ENCODE data around the gene DLGAP1.
"Not testable (repeated sequence)": the region's sequence is repeated elsewhere in the genome, so short reads cannot be mapped to it uniquely, and the experiment has no call there.

Gene DLGAP1

DNA sequence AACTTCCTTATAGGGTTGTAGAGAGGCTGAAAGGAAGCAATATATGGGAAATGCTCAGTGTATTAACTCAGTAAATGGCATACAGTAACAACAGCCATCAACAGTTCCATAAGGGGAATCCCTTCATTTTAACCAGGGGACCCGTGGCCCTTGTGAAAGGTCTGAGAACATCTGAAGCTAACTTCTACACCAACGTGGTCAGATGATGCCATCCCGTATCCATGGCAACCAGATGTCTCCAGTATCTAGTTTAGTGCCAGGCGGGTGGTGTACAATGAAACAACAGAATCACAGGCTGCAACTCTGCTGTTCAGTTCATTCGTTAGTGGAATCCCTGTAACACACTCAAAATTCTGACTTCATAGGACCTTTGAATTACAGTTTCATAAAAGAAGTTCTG is 842.8 kb downstream of the DLGAP1 start:
- Histone ChIP-seq H3K9me3 (ENCODE audit: control insufficient read depth in 1 of 2, low read length in 2 of 2) (no peaks in the 10 kb centered on the region), H3K4me1 (ENCODE audit: control insufficient read depth in 1 of 2, insufficient read depth in 2 of 2, low read length in 2 of 2) (peaks cover 0 to 4% of the 10 kb centered on the region in 2 donors), H3K27me3 (ENCODE audit: control insufficient read depth in 1 of 2, insufficient read depth in 2 of 2, low read length in 2 of 2) (no peaks in the 10 kb centered on the region), H3K4me3 (ENCODE audit: low read depth in 1 of 2, low read length in 2 of 2) (no peak overlapping the region), H3K9ac (ENCODE audit: low read depth in 1 of 2, low read length in 2 of 2) (no peak overlapping the region), H3K27ac (ENCODE audit: low read depth, low read length) (no peak overlapping the region), H3K36me3 (ENCODE audit: control insufficient read depth in 1 of 2, insufficient read depth in 2 of 2, low read length in 2 of 2) (no peaks in the 10 kb centered on the region)

DNA sequence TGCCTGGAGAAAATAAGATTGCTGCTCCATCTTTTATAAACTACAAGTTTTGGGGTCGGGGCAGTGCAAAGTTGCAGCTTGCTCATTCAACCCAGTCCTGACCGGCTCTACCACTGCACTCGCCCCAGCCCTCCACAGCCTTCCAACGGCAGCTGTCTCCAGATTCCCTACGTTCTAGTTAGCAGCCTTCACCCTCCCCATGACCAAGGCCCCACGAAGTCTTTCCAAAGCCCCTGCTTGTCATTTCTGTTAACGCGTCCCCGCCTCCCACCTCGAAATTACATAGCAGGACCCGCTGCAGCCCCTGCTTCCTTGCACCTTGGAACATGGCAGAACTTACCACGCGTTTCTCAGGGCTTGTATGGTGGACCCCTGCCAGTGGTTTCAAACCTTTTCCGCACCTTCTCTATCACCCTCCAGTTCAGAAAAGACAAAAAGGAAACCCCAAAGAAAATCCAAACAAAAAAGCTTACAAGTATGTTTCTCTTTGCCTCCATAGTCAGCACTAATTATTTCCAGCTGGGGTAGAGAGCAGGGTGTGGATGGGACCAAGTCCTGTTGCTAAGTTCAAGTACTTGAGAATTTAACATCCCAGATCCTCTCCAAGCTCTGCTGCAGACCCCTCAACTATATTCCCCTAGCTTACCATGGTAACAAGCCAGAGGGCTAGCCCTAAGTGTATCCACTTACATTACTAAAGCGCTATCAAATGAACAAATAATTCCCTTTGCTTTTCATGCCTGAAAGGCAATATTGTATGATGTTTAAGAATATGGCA is 843.6 kb downstream of the DLGAP1 start:
- no peaks in the 10 kb centered on the region for H3K27me3 ChIP-seq (ENCODE audit: control insufficient read depth in 1 of 2, insufficient read depth in 2 of 2, low read length in 2 of 2)
- no peaks in the 10 kb centered on the region for H3K9me3 ChIP-seq (ENCODE audit: control insufficient read depth in 1 of 2, low read length in 2 of 2)
- H3K36me3 ChIP-seq (ENCODE audit: control insufficient read depth in 1 of 2, insufficient read depth in 2 of 2, low read length in 2 of 2), result no peaks in the 10 kb centered on the region
- peaks cover 0 to 4% of the 10 kb centered on the region in 2 donors for H3K4me1 ChIP-seq (ENCODE audit: control insufficient read depth in 1 of 2, insufficient read depth in 2 of 2, low read length in 2 of 2)
- no peak overlapping the region for H3K9ac ChIP-seq (ENCODE audit: low read depth in 1 of 2, low read length in 2 of 2)
- H3K27ac ChIP-seq (ENCODE audit: low read depth, low read length), result no peak overlapping the region
- no peak overlapping the region for H3K4me3 ChIP-seq (ENCODE audit: low read depth in 1 of 2, low read length in 2 of 2)

DNA sequence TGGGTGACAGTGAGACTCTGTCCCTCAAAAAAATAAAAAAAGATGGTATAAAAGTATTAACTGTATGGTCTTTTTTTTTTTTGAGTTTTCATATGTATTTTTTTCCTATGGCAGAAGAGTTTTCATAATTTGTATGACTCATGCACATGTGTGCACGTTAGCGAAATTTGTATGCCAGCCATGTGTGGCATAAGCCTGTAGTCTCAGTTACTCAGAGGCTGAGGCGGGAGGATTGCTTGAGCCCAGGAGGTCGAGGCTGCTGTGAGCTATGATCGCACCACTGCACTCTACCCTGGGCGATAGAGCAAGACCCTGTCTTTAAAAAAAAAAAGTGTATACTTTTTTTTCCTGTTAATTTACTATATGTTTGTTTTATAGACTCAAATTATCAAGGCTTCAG is 844.3 kb downstream of the DLGAP1 start:
- H3K9ac ChIP-seq (ENCODE audit: low read depth in 1 of 2, low read length in 2 of 2), result no peak overlapping the region
- no peak overlapping the region for H3K27ac ChIP-seq (ENCODE audit: low read depth, low read length)
- peaks cover 4% of the 10 kb centered on the region in 2 donors for H3K4me1 ChIP-seq (ENCODE audit: control insufficient read depth in 1 of 2, insufficient read depth in 2 of 2, low read length in 2 of 2)
- H3K4me3 ChIP-seq (ENCODE audit: low read depth in 1 of 2, low read length in 2 of 2), result no peak overlapping the region
- H3K27me3 ChIP-seq (ENCODE audit: control insufficient read depth in 1 of 2, insufficient read depth in 2 of 2, low read length in 2 of 2), result no peaks in the 10 kb centered on the region
- no peaks in the 10 kb centered on the region for H3K36me3 ChIP-seq (ENCODE audit: control insufficient read depth in 1 of 2, insufficient read depth in 2 of 2, low read length in 2 of 2)
- no peaks in the 10 kb centered on the region for H3K9me3 ChIP-seq (ENCODE audit: control insufficient read depth in 1 of 2, low read length in 2 of 2)

DNA sequence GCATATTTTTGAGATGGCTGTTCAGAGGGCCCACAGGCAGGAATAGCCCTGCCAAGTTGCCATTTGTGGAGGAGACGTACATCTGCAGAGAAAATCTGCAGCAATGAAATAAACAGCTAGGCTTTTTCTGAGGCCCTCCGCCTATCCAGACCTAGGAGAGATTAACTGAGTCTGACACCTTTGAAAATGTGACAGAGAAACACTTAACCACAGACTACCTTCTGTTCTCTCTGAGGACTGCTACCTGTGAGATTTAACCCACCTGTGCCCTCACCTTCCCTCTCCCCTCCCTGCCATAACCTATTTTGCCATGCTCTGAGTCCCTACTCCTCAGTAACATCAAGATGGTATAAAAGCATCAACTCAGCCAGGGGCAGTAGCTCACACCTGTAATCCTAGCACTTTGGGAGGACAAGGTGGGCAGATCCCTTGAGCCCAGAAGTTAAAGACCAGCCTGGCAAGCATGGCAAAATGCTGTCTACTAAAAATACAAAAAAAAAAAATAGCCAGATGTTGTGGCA is 844.9 kb downstream of the DLGAP1 start:
- no peak overlapping the region for H3K9ac ChIP-seq (ENCODE audit: low read depth in 1 of 2, low read length in 2 of 2)
- no peak overlapping the region for H3K4me3 ChIP-seq (ENCODE audit: low read depth in 1 of 2, low read length in 2 of 2)
- no peak overlapping the region for H3K27ac ChIP-seq (ENCODE audit: low read depth, low read length)
- H3K9me3 ChIP-seq (ENCODE audit: control insufficient read depth in 1 of 2, low read length in 2 of 2), result no peaks in the 10 kb centered on the region
- no peaks in the 10 kb centered on the region for H3K36me3 ChIP-seq (ENCODE audit: control insufficient read depth in 1 of 2, insufficient read depth in 2 of 2, low read length in 2 of 2)
- H3K27me3 ChIP-seq (ENCODE audit: control insufficient read depth in 1 of 2, insufficient read depth in 2 of 2, low read length in 2 of 2), result no peaks in the 10 kb centered on the region
- H3K4me1 ChIP-seq (ENCODE audit: control insufficient read depth in 1 of 2, insufficient read depth in 2 of 2, low read length in 2 of 2), result peaks cover 4 to 9% of the 10 kb centered on the region in 2 donors

DNA sequence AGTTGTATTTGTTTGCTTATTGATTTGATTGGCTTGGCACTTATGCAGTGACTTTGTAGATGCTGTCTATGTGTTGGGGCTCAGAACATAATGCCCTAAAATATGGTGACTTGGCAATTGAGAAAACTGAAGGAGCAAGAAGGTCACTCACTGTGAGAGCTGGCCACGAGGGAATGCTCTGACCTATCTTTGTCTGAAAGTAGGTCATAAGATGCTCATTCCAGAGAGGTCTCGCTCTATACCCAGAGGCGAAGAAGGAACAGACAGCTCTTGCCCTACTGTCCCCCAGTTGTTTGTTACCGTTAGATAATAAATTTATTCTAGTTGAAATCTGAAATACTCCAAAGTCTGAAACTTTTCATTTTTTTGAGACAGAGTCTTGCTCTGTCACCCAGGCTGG is 846.6 kb downstream of the DLGAP1 start:
- Histone ChIP-seq H3K27ac (ENCODE audit: low read depth, low read length) (no peak overlapping the region), H3K4me1 (ENCODE audit: control insufficient read depth in 1 of 2, insufficient read depth in 2 of 2, low read length in 2 of 2) (peaks cover 21 to 27% of the 10 kb centered on the region in 2 donors), H3K9ac (ENCODE audit: low read depth in 1 of 2, low read length in 2 of 2) (no peak overlapping the region), H3K27me3 (ENCODE audit: control insufficient read depth in 1 of 2, insufficient read depth in 2 of 2, low read length in 2 of 2) (no peaks in the 10 kb centered on the region), H3K9me3 (ENCODE audit: control insufficient read depth in 1 of 2, low read length in 2 of 2) (no peaks in the 10 kb centered on the region), H3K36me3 (ENCODE audit: control insufficient read depth in 1 of 2, insufficient read depth in 2 of 2, low read length in 2 of 2) (no peaks in the 10 kb centered on the region), H3K4me3 (ENCODE audit: low read depth in 1 of 2, low read length in 2 of 2) (no peak overlapping the region)

DNA sequence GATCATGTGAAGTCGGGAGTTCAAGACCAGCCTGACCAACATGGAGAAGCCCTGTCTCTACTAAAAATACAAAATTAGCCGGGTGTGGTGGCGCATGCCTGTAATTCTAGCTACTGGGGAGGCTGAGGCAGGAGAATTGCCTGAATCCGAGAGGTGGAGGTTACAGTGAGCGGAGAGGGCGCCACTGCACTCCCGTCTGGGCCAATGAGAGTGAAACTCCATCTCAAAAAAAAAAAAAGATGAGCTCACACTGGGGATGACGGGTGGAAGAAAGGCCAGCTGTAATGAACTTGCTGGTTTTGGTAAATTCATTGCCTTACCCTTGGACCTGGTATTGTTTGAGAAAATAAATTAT is 847.0 kb downstream of the DLGAP1 start:
- H3K36me3 ChIP-seq (ENCODE audit: control insufficient read depth in 1 of 2, insufficient read depth in 2 of 2, low read length in 2 of 2), result not testable (repeated sequence)

DNA sequence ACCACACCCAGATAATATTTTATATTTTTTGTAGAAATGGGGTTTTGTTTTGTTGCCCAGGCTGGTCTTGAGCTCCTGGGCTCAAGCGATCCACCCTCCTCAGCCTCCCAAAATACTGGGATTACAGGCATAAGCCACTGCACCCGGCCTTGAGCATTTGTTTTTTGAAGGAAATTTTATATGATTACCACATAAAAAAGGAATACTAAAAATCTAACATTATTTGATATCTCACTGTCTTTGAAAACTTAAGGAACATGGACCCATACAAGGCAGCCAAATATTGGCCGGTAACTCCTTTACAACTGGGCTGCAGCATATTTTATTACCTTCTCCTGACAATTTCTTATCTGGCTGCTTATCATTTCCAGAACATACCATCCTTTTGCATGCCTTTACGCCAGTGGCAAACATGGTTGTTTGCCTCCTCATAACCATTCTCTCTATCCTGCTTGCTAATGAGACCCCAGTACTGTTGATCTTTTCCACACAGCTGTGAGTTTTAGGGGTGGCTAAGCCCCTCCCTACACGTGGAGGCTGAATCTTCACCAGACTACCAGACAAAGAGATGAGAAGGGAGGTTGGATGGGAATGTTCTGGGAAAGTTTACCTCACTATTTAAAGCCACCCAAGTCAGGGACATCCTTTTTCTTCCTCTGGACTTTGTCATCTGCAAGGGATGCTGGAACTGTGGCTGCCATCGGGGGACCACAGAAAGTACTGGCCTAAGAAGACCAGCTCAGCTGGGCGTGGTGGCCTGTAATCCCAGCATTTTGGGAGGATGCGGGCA is 847.6 kb downstream of the DLGAP1 start:
- H3K36me3 ChIP-seq (ENCODE audit: control insufficient read depth in 1 of 2, insufficient read depth in 2 of 2, low read length in 2 of 2), result no peaks in the 10 kb centered on the region
- H3K9me3 ChIP-seq (ENCODE audit: control insufficient read depth in 1 of 2, low read length in 2 of 2), result no peaks in the 10 kb centered on the region
- no peak overlapping the region for H3K27ac ChIP-seq (ENCODE audit: low read depth, low read length)
- H3K4me3 ChIP-seq (ENCODE audit: low read depth in 1 of 2, low read length in 2 of 2), result no peak overlapping the region
- H3K4me1 ChIP-seq (ENCODE audit: control insufficient read depth in 1 of 2, insufficient read depth in 2 of 2, low read length in 2 of 2), result peaks cover 26 to 30% of the 10 kb centered on the region in 2 donors
- H3K27me3 ChIP-seq (ENCODE audit: control insufficient read depth in 1 of 2, insufficient read depth in 2 of 2, low read length in 2 of 2), result no peaks in the 10 kb centered on the region
- H3K9ac ChIP-seq (ENCODE audit: low read depth in 1 of 2, low read length in 2 of 2), result no peak overlapping the region

More for the DNA sequence above, 847.0 kb downstream of the DLGAP1 start:
- not testable (repeated sequence) for H3K27ac ChIP-seq (ENCODE audit: low read depth, low read length); H3K27me3 ChIP-seq (ENCODE audit: control insufficient read depth in 1 of 2, insufficient read depth in 2 of 2, low read length in 2 of 2); H3K9ac ChIP-seq (ENCODE audit: low read depth in 1 of 2, low read length in 2 of 2); H3K9me3 ChIP-seq (ENCODE audit: control insufficient read depth in 1 of 2, low read length in 2 of 2); H3K4me3 ChIP-seq (ENCODE audit: low read depth in 1 of 2, low read length in 2 of 2)
- H3K4me1 ChIP-seq (ENCODE audit: control insufficient read depth in 1 of 2, insufficient read depth in 2 of 2, low read length in 2 of 2), result peaks cover 21 to 30% of the 10 kb centered on the region in 2 donors

DNA sequence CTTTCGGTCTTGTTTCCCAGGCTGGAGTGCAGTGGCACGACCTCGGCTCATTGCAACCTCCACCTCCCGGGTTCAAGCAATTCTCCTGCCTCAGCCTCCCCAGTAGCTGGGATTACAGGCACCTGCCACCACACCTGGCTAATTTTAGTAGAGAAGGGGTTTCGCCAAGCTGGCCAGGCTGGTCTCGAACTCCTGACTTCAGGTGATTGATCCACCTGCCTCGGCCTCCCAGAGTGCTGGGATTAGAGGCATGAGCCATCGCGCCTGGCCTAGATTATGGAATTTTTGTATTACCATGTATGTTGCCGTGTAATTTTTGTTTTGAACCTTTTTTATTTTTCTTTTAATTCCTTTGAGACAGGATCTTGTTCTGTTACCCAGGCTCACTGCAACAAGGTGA is 848.2 kb downstream of the DLGAP1 start:
- H3K4me1 ChIP-seq (ENCODE audit: control insufficient read depth in 1 of 2, insufficient read depth in 2 of 2, low read length in 2 of 2), result peaks cover 29 to 30% of the 10 kb centered on the region in 2 donors
- not testable (repeated sequence) for H3K36me3 ChIP-seq (ENCODE audit: control insufficient read depth in 1 of 2, insufficient read depth in 2 of 2, low read length in 2 of 2); H3K4me3 ChIP-seq (ENCODE audit: low read depth in 1 of 2, low read length in 2 of 2); H3K9me3 ChIP-seq (ENCODE audit: control insufficient read depth in 1 of 2, low read length in 2 of 2); H3K9ac ChIP-seq (ENCODE audit: low read depth in 1 of 2, low read length in 2 of 2); H3K27me3 ChIP-seq (ENCODE audit: control insufficient read depth in 1 of 2, insufficient read depth in 2 of 2, low read length in 2 of 2); H3K27ac ChIP-seq (ENCODE audit: low read depth, low read length)

DNA sequence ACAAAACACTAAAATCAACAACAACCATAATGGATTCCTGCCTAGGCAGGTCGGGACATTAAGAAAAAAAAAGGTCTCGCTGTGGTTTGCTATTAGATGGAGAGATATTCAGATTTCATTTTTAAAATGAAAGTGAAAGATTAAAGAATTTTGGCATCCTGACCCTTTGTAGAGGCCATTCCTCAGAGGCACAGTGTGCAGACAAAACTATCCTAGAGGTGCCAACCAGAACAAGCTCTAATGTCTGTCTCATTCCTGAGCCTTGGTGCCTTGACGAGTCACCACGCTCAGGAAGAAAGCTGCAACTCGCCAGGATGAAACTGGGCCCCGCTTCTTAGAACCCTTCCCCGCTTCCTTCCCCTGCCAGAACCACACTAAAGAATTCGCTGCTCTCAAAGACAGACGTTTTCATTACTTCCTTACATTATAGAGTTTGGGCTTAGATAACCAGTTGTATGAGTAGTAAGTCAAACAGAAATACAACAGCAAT is 849.1 kb downstream of the DLGAP1 start:
- Histone ChIP-seq H3K4me3 (ENCODE audit: low read depth in 1 of 2, low read length in 2 of 2) (peak overlapping the region; percentile 60 to 69), H3K36me3 (ENCODE audit: control insufficient read depth in 1 of 2, insufficient read depth in 2 of 2, low read length in 2 of 2) (no peaks in the 10 kb centered on the region), H3K27ac (ENCODE audit: low read depth, low read length) (no peak overlapping the region), H3K9ac (ENCODE audit: low read depth in 1 of 2, low read length in 2 of 2) (peak overlapping the region; percentile 55 to 58), H3K9me3 (ENCODE audit: control insufficient read depth in 1 of 2, low read length in 2 of 2) (no peaks in the 10 kb centered on the region), H3K4me1 (ENCODE audit: control insufficient read depth in 1 of 2, insufficient read depth in 2 of 2, low read length in 2 of 2) (peaks cover 29 to 30% of the 10 kb centered on the region in 2 donors), H3K27me3 (ENCODE audit: control insufficient read depth in 1 of 2, insufficient read depth in 2 of 2, low read length in 2 of 2) (no peaks in the 10 kb centered on the region)

DNA sequence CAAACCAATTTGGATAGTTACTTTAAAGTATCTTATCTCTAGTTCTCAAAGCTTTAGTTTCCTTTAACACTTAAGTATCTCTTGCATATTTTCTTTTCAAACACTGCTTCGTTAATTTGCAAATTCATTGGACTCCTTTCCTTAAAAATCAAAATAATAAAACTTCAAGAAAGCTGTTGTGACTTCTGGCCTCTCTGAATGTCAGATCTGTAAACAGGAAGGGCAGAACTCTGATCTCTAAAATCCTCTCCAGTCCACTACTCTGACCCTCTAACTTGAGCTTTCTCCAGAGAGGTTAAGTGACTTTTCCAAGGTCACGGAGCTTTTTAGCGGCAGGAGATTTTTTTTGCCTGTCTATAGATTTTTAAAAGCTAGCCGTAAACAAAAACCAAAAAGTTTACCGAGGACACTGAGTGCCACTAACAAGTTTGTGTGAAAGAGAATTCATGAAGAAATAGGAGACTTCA is 849.6 kb downstream of the DLGAP1 start:
- Histone ChIP-seq H3K9me3 (ENCODE audit: control insufficient read depth in 1 of 2, low read length in 2 of 2) (no peaks in the 10 kb centered on the region), H3K27ac (ENCODE audit: low read depth, low read length) (peak overlapping the region; percentile 68), H3K27me3 (ENCODE audit: control insufficient read depth in 1 of 2, insufficient read depth in 2 of 2, low read length in 2 of 2) (no peaks in the 10 kb centered on the region), H3K4me1 (ENCODE audit: control insufficient read depth in 1 of 2, insufficient read depth in 2 of 2, low read length in 2 of 2) (peaks cover 29 to 30% of the 10 kb centered on the region in 2 donors), H3K9ac (ENCODE audit: low read depth in 1 of 2, low read length in 2 of 2) (peak overlapping the region; percentile 55 to 58), H3K36me3 (ENCODE audit: control insufficient read depth in 1 of 2, insufficient read depth in 2 of 2, low read length in 2 of 2) (no peaks in the 10 kb centered on the region), H3K4me3 (ENCODE audit: low read depth in 1 of 2, low read length in 2 of 2) (peak overlapping the region; percentile 60 to 69)

Measured in duodenal mucosa (tissue), 2 donors.